HG03575 (cell line): Measurements from ENCODE around the gene ERI3.

ENCODE experiments used
- ATAC-seq: cut with Tn5 transposase; IDR thresholded peaks from one replicate; pipeline ENCODE4 v1.9.1; 2021; ENCODE audit not compliant: unreplicated experiment, insufficient number of reproducible peaks, low FRiP score; ENCODE audit errors: extremely low read depth

Gene ERI3

DNA sequence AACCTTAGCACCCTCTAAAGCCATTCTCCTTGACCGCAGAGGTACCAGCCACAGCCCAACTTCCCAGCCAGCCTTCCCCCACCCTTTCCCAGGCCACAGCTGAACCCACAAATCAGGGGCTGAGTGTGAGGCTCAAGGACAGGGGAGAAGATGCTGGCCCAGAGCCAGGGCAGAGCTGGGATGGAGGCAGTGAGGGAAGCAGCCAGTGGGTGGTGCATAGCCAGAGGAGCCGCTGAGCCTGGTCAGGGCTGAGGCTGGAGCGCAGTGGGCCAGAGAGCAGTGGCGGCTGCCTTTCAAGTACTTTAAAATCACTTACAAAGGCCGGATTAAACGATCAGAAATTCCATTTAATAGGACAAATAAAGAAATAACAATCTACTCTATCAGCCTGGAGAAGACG is 105.5 kb downstream of the ERI3 start:
- ATAC-seq: no peak

DNA sequence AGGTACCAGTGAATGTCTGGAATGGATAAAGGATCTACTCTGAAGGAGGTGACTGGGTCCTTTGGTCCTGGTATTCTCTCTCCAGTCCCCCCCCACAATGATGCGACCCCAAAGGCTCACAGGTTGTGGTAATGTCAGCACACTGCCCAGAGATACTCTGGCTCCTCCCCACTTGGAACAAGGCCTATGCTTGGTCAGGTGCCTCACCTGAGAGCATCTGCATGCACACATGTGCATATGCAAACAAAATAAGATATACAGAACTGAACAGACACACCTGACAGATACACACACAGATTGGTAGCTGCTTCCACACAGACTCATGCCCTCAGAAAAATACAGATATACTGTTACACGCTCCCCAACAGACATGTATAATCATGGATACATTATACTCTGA is 108.3 kb downstream of the ERI3 start:
- ATAC-seq: no peak

DNA sequence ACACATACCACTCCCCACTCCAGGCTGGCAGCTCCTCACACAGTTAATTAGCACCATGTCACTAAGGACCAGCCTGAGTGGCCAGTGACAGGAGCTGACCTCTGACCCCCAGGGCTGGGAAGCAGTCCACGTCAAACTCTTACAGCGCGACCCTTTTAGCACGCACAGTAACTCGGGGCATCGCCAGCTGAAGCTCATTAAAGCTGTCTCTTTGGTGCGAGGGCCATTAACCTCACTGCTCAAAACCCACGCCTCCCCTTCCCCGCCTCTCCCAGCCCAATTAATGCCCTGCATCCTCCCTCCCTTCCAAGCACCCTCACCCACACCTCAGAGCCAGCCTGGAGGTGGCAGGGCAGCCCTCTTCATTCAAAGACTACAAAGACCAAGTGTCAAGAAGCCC is 110.1 kb downstream of the ERI3 start:
- no peak for ATAC-seq

DNA sequence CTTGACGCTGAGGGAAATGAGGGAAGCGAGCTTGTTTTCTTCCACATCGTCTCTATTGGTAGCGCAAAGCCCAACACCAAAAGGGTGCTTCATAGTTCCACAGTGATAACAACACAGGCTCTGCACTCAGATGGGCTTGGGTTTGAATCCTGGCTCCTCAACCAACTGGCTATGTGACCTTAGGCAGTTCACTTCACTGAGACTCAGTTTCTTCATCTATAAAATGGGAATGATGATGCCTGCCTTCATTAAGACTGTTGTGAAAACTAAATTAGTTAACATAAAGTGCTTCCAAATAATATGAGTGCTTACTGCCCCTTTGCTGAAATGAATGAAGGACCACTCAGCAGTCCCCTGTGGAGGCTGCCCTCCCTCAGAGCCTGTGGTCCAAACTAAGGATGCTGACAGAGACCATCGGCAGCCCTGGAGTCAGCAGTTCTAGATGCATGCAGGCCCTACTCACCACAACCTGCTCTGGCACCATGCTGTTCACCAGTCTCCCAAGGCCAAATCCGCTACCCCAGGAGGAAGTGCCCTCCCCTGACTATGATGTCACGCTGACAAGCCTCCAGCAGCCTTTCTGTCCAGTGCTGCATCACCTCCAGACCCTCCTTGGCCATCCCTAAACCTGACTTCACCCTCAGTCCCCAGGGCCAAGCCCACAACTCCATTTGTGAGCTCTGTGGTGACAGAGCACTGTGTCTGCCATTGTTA is 111.1 kb downstream of the ERI3 start:
- ATAC-seq: no peak

DNA sequence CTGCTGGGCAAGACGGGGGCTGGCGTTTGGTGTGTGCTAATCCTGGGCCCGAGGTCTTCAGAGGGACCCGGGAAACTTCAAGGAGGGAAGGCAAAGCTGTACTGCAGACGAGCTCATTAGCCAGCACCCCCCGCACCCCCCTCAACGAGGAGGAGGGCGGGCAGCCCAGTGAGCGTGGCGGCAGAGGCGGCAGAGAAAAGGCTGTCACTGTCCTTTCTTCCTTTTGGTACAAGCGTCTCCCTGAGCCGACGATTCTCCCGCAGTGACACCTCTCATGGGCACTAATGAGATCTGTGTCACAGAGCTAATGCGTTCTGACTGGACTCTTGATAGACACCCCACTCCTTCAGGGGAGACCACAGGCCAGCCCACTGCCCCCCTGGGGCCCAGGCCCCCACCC is 112.3 kb downstream of the ERI3 start:
- no peak for ATAC-seq

DNA sequence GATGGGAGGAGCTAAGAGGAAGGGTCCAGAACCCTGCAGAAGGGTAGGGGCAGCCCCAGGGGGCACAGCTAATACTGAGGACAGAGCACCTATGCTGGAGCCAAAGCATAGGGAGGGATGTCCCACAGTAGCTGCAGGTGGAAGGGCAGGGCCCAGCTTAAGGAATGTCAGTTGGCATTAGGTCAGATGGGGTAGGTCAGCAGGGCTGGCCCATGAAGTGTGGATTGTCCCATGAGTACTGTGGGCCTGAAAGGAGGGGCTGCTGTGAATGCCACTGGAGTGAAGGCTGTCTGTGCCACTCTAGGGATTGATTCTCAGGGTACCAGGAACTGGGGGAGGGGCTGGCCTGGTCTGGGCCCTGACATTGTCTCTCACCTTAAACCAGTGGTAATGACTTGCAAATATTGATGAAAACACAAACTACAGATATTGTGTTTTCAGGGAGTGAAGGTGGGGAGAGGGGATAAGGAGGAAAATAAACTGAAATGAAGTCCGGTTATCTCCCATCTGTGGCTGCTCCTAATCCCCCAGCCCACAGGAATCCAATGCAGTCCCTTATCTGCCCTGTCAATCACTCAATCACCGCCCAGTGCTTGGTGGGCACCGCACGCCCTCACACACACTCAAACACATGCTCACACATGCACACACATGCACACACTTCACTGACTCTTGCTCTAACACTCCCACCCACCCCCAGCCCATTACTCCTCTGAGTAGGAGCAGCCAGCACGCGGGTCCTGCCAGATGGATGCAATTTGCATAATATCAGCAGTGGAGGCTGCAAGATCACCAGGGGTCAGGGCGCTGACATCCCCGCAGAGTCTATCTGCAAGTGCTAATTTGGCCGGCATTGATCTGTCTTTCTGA is 114.0 kb downstream of the ERI3 start:
- ATAC-seq: no peak

DNA sequence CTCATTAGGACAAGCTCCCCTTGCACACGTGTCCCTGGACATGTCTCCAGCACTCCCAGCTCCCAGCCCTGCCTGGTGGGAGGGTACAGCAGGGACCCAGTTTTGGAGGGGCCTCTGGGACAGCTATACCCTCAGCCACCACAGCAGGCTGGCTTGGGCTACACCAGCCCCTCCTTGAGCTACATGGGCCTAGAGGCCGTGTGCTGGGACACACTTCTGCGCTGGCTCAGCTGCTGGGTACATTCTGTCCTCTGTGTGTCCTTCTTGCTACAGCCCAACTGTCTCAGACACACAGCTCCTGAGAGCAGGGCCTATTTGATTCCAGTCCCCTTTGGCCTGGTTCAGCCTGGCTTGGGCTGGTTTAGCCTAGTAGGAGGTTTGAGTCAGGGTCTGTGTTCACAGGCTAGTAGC is 115.1 kb downstream of the ERI3 start:
- ATAC-seq: no peak

DNA sequence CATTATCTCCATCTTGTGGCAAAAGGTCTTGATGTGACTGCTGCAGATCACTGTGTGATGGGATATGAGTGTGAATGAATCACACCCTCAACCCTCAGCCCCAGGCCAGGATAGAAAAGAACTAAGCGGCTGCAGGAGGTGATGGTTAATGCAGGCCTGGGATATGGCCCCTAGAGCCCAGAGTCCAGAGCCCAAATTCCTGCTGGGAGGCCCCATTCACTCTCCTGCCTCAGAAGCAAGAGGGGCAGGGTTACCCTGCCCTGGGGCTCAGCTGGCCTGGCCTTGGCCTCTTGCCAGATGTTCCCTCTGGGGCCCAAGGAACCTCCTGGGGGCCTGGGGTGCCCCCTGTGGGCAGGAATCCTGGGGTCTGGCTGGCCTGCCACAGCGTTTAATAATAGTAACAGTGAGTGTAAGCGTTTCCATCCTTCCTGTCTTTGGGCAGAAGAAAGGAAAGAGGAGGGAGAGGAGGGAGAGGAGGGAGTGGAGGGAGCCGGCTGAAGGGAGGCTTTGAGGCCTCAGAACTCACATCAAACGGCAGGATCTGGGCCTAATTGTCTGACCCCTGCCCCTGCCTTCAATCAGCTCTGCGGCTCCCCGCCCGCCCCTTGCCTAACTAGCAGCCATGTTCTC is 115.6 kb downstream of the ERI3 start:
- ATAC-seq: no peak

DNA sequence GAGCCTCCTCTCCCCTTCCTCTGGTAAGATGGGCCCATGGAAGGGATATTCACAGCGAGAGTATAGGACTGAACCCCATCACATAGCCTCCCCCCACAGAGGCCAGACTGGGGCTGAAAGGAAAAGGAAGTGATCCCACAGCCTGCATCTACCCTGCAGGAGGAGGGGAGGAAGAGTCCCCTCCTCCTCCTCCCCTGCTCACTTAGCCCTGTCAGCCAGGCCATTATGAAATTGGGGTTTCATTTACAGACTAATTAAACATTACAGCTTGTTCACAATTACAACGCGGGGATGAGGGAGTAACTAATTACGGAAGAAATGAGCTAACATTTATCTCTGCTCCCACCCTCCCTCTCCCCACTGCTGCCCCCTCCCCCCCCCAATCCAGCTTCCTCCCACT is 116.4 kb downstream of the ERI3 start:
- ATAC-seq: no peak

DNA sequence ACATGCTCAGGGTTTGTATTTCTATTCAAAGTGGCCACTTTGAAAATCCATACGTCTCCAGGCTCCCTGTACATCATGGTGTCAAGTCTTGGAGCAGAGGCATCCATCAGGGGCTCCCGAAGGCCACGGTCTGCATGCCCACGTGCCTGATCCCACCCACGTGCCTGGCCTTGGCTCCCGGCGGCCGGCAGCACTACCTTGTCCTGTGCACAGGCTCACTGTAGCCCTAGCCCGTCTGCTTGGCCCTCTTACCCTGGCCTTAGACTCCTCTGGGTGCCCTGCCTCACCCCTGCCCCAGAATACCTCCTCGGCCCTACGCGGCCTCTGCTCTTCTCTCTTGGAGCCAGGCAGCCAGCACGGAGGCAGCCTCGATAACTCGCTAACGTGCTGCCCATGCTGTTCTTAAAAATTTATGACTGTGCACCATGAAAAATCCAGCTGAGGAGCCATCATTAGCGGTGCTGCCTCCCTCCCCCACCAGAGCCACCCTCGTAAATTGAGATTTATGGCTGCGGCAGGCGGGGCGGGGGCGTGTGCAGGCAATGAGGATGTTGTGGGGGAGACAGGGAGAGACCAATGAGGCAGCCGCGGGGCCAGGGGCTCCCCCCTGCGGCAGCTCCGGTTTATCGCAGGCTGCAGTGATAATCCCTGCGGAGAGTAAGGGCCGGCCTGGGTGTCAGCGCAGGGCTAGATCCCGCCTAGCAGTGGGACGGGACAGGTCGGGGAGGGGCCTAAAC is 117.2 kb downstream of the ERI3 start:
- ATAC-seq: no peak

DNA sequence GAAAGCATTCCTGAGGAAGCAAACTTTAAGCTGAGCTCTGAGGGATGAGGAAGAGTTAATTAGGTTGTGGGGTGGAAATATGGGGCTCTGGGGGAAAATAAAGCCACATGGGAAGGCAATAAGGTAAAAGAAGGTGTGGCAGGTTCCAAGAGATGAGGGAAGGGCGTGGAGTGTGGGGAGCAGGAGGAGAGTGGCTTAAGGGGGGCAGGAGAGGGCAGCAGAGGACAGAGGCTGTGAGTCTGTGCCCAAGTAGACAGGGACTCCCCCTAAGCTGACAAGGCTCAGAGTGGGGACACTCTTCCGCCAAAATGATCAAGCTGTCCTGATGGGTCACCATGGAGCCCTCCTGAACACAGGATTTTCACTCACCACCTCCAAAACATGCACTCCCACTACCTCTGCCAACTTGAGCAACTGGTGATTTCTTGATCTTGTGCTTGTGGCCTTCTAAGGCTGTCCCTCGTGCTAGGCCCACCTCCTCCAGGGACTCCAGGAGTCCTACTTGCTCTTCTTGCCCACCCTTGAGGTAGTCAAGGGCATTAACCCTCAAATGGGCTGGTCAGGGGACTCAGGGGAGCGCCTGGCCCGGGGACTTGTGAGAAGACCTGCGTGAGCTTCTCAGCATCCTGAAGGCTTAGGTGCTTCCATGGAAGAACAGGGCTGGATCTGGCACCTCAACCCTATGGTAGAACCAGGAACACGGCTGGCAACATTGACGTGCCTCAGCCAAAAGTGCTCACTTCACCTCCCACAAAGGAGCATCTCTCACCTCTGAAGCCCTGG is 118.4 kb downstream of the ERI3 start:
- no peak for ATAC-seq

DNA sequence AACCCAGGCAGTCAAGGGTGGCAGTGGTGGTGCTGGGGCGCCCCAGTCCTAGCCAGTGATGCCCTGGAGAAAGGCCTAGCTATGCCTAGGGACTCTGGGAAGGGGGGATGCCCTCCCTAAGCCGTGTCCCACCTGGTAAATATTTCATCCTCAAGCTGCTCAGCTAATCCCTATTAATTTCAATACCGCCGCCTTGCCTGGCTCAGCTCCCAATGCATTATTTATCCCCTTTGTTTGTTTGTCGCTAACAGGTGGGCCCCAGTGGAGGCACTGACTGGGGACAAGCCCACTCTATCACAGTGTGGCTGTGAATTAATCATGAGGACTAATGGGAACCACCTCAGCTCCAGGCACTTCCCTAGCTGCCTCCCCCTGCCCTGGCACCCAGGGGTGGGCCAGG is 119.2 kb downstream of the ERI3 start:
- no peak for ATAC-seq

DNA sequence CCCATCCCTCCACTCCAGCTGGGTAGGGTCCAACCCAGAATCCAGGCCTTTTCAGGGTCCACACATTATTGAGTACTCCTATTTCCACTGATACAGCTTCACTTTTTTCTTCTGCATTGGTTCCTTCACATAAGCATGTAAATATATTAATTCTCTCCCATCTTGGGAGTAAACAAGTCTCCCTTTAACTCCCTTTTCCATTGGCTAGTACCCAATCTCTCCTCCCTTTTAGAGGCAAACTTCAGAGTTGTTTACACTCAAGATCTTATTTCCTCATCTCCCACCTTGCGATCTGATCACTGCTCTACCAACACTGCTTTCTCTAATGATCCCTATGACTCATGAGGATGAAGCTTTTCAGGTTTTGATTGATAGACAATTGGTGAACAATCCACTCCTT is 121.5 kb downstream of the ERI3 start:
- no peak for ATAC-seq

DNA sequence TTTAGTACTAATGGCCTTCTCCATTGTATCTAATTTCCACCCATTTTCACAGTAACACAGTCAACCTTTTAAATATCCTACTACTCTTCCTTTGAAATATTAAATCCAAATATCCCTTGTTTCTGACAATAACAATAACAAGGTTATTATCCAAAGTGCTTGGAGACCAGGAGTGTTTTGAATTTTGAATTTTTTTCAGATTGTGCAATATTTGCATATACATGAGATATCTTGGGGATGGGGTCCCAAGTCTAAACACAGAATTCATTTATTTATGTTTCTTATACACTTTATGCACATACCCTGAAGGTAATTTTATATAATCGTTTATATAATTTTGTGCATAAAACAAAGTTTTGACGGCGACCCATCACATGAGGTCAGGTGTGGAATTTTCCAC is 124.3 kb downstream of the ERI3 start:
- no peak for ATAC-seq

DNA sequence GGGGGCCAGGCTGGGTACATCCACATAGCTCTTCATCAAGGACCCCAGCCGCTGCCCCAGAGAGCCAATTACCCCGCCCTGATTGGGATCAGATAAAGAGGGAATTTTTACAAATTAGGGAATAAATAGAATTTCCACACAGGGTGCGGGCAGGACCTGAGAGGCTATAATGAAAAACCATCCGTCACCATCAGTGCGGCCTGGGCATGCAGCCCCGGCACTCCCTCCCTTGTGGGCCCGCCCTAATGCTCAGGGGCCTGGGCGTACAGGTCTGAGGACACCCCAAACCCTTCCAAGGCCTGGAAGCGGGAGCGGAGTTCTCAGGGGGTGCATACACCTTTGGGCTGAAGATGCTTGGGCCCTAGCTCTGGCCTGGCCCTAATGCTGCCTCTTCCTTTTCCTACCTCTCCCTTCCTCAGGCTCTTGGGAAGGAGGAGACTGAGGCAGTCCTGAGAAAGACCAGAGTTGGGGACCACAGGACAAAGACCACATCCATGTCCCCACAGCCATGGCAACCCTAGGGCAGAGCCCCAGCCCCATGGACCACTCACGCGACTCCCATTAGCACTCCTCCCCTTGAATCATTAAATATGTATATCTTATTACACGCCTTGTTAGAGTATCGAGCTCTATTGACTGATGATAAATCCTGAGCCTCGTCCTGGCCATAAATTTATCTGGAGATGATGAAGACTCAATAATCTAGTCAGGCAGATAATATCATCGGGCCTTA is 125.5 kb downstream of the ERI3 start:
- no peak for ATAC-seq

DNA sequence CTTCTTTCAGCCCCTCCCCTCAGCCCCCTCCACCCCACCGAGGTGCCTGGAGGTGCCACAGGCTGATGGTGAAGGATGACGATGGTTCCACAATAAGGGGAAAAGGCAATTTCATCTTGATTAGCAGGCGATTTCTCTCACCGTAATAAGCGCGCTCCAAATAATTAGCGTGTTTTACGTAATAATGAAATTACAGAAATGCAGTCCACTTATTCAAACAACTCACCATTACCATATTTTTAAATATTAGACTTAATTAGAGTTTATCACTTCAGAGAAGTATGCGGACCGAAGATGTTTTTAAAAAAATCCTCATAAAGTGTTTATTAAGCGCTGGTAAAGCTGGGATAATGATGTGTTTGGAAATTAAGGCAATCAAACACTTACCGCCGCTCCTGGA is 126.8 kb downstream of the ERI3 start:
- no peak for ATAC-seq

DNA sequence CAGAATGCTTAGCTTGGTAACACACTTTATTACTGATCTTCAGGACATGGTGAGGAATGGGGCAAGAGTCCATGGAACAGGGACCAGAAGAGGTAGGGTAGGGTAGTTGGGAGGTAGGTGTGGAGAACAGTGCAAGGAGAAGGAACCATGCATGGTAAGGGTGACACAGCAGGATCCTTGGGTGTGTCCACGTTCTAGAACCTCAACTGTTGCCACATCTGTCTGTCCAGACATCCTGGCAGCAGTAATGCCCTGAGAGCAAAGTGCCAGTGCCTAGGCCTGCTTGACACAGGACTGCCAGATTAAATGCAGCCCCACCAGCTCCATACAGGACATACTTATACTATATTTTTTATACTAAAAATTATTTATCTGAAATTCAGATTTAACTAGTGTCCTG is 127.8 kb downstream of the ERI3 start:
- no peak for ATAC-seq

DNA sequence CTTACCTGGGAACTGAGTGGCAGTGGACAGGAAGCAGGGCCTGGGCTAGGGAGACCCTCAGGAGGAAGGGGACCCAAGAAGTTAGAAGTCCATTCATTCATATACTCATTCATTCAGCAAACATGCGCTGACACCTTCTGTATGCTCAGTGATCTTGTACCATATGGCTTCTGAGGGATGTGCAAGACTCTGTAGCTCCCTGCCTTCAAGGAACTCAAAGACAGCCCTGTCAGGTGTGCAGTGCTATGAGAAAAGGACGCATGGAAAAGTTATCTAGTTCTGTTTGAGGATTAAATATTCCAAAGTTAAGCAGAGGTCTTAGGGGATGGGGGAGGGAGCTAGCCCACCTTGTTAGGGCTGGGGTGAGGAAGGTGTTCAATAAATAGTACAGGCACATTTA is 129.3 kb downstream of the ERI3 start:
- no peak for ATAC-seq
